T-helper 2 cell treated with Interferon-gamma antibody and Interleukin-4, amounts not matched to agents 100 ng/mL and 5 ng/mL, for 36 hours (primary cell): ENCODE results near the gene TPRN. TPM values are rescaled to one million over a fixed set of nuclear protein-coding genes. Genes with fewer than 3 reads are reported as not detected.

ENCODE experiments used
- intact Hi-C: fragments of 100-400 bp; cut with micrococcal nuclease; formaldehyde crosslinking; loops from one replicate; pipeline ENCODE4 v1.15.1; 2023
- total RNA-seq: library from RNA; stranded (reverse); gene quantifications from 2 replicates; pipeline ENCODE4 v1.2.3, GENCODE V29; 2022

The TPRN gene
- total RNA-seq, 1 donor from 2014 or later: 10.9 TPM

DNA sequence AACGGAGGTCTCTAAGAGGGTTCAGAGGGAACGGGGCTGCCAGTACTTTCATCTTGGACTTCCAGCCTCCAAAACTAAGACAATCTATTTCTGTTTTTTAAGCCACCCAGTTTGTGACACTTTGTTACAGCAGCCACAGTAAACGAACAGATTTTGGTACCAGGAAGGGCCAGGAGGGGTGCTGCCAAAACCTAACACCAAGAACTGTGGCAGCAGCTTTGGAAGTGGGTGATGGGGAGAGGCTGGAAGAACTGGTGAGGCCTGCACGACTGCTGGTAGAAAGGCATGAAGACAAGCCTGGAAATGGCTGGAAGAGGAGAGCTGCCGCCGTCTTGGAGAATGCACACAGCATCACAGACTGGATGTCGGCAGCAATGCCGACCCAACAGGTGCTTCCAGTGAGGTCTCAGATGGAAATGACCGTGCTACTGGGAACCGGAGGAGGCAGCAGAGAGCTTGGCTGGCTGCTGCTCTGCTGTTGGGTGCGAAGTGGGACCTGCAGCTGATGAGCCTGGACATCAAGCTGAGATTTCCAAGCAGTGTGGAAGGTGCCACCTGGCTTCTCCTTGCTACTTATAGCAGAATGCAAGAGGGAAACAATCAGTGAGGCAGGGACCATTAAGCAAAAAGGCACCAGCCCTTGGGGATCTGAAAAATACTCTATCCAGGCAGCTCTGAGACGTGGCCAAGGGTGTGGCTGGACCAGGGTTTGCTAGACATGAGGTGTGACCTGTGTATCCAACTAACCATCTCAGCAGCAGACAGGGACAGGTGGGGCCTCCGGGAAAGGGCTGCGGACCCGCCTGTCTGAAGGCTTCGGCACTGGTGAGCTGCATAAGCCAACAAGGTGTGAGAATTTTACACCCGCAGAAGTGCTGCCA is 24.0 kb downstream of the TPRN start:
- intact Hi-C loops: no loop called here

DNA sequence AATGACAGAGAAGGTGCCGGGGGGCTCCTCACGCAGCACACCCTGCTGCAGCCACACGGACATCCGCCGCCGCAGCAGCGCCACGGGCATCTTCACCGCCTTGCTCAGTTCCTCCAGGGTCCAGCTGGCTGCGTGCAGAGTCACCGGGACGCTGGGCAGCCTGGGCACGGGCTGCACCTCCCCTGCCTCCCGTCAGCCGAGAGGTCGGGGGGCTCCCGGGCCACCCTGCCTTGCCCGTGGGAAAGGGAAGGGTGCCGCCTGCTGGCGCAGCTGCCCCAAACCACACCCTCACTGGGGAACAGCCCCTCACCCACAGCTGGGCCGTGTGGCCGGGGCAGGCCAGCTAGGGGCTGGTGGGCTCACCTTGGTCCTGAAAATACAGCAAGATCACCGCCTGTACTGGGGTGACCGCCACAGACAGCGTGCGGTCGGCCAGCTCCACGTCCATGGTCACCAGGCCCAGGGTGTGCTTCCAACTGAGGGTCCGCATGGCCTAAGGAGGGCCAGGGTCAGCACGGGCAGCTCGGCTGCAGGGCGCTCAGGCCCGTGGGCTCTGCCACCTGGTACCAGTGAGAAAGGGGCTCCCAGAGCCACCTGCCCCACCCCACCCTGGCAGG is 25.1 kb downstream of the TPRN start:
- intact Hi-C loops: no loop called here

DNA sequence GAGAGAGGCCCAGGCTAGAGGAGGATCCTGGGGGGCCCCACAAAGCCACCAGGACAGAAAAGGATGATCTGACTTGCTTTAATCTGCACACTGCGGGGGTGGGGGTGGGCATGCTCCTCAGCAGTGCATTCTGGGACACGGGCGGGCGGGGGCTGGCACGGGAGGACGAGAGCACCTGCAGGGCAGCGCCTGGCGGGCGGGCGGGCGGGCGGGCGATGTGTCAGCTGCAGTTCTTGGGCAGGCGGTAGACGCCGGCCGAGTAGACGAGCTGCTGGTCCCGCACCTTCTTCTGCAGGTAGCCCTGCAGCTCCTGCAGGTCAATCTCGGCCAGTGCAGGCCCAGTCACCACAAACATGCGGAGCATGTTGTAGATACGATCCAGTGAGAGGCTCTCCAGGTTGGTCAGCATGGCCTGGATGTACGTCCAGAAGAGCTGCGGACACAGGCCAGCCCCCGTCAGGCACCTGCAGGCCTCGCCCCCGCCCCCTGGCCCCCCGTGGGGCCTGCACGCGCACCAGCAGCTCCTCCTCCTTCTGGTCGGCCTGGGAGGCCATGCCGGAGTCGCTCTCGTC is 25.7 kb downstream of the TPRN start:
- intact Hi-C loops: no loop called here

DNA sequence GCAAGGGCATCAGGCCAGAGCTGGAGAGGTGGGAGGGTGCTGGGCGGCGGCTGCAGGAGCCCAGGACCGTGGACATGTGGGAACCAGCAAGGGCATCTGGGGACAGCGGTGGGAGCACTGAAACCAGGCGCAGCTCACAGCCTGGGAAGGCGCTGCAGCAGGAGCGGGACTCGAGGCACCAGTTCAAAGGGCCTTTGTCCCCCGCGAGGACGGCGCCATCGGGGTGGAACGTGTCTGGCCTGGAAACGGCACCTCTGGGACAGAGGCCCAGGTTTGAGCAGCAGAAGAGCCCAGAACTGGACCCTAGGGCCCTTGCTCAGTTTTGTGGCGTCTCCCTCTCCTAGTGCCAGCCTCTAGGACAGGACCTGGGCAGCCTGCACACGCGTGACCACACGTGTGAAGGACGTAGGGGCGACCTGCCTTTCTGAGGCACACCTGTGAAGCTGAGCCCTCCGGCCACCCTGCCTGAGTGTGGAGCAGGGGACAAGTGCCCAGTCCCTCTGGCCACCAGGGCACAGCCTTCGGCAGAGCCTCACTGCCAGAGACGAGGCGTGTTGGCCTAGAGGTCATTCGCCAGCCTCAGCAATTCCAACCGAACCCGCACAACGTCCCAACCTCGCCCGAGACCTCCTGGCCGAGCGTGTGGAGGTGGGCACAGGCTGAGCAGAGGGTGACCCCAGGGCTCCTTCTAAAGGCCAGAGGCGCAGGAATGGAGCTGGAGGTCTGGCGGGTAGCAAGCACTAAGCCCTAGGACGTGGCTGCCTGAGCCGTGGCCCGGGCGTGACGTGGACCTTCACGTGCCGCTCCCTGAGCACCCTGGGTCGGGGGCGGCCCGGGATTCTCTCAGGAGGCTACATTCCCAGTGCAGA is 26.5 kb downstream of the TPRN start:
- intact Hi-C loops: no loop called here

DNA sequence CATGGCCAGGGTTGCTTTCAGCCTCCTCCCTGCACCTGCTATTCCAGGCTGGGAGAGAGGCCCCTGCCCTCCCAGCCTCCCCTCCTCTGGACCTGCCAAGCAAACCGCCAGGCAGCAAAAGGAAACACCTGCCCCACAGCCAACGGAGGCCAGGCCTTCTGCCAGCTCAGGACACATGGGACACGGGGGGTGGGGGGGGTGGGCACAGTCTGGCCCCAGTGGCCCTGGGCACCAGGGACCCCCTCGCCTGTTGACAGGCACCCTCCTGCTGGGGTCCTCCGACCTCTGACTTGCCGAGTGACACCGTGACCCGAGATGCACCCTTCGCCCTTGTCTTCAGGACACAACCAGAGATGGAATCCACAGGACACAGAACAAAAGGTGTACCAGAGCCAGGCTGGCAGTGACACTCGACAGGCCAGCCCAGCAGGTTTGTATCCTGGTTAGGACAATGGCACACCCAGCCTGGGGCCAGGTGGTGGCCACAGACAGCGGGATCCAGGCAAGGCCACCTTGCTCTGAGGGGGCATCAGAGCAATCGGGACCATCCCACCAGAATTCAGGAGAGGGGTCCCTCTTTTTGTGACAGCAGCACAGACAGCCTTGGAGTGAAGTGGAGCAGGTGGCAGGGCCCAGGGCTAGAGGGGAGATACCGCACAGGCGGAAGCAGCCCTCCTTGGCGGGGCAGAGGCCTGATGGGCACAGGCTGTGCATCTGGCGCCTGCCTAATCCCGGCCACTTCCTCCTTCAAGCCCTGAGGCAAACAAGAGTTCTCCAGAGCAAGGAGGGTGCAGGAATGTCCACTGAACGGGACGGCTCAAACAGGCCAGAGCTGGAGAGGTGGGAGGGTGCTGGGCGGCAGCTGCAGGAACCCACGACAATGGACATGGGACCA is 27.4 kb downstream of the TPRN start:
- intact Hi-C loops: no loop called here

DNA sequence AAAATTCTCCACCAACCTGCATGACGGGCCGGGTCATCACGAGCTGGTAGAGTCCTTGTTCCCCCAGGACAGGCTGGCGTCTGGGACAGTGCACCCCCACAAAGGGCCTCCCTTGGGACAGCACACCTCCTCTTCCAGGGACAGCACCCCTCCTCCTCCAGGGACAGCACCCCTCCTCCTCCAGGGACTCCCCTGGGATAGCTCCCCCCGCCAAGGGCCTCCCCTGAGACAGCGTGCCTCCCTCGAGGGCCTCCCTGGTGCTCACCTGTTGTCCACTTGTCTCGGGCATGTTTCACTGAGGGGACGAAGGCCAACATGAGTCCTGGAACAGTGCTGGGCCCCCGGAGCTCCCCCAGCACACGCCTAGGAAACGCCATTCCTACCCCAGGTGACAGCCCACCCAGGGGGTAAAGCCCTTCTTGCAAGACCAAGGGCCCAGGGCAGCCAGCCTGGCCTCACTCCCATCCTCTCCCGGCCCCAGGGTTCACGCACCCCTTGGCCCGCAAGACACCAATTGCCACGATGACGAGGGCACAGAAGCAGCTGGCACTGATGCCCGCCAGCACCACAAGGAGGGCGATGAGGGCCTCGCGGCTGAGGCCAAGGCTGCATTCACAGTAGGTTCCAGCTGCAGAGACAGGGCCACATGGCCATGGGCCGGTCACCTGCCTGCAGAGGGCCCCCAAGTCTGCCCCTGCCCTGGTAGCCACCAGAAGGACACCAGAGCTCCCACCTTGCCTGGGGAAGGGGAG is 29.2 kb downstream of the TPRN start:
- intact Hi-C loops: no loop called here

DNA sequence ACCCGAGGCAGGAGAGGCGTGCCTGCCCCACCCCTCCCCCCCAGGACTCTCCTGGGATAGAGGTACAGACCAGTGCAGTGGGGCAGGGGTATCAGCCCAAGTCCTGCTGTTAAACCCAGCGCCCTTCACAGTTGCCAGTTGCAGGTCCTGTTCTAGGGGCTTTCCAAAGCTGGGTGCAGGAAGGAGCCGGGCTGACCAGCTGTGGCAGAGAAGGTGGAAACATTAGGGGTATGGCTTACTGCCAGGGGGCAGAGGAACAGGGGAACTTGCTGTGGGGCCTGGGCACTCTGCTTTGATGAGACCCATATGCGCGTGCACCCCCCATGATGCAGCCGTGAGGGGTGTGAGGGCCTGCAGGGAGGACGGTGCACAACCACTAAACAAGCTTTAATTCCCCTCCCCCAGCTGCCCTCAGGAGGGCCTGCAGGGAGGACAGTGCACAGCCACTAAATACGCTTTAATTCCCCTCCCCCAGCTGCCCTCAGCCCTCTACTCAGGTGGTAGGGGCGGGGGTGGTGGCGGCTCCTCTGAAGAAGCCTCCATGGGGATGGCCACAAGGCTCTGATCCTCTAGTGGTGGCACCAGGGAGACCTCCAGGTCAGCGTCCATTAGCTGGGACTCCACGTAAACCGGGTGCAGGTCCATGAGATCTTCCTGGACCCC is 29.9 kb downstream of the TPRN start:
- intact Hi-C loops: no loop called here

DNA sequence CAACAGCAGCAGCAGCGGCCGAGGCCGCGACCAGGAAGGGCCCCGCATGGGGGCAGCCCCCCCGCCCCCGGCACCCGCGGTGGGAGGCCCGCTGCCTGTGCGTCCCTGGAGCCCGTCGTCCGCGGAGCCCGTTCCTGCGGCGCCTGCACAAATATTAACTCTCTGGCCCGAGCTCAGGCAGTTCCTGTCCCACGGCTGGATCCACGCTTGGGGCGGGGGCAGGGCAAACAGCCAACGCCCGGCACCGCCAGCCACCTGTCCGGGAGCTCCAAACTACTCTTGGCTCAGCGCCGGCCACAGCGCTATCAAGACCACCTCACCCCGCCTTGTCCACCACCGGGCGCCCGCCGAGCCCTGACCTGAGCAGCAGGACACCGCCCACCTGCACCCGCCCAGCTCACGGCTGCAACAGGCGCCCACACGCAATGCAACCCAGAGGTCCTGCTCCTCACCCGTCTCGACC is 30.6 kb downstream of the TPRN start, which contains the start of gene LRRC26:
Gene LRRC26 (minus strand): TSS at position 156 of the 463 bp plus-strand sequence. CDS start 108 bp downstream, at position 48.
- intact Hi-C loops: no loop called here

DNA sequence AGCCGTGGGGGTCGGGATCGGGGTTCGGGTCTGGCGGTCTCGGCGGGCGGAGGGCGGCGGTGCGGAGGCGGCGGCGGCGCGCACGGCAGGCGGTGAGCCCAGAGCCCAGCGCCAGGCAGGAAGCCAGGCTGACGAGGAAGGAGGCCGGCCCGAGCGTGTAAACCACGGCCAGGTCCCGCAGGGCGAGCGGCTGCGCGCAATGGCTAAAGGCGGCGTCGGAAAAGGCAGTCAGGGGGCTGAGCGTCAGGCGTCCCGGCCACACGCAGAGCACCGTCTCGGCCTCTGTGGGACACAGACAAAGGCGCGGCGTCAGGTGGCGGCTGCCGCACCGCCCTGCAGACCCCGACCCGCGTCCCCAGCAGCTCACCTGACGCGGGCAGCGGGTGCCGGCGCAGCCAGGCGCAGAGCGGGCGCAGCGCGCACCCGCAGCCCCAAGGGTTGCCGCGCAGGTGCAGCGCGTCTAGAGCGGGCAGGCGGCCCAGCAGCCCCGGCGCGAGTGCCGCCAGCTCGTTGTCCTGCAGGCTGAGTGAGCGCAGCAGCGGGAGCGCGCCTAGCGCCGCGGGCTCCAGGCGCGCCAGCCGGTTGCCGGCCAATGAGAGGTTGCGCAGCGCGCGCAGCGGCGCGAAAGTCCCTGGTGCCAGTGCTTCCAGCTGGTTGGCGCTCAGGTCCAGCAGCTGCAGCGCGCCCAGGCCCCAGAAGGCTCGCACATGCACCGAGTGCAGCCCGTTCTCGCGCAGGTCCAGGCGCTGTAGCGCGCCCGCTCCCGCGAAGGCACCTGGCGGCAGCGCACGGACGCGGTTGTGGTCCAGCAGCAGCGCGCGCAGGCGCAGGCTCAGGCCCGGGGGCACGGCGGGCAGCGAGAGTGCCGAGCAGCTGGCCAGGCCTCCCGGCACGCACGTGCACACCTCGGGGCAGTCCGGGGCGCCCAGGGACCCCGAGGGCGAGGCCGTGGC is 31.4 kb downstream of the TPRN start:
- intact Hi-C loops: no loop called here

DNA sequence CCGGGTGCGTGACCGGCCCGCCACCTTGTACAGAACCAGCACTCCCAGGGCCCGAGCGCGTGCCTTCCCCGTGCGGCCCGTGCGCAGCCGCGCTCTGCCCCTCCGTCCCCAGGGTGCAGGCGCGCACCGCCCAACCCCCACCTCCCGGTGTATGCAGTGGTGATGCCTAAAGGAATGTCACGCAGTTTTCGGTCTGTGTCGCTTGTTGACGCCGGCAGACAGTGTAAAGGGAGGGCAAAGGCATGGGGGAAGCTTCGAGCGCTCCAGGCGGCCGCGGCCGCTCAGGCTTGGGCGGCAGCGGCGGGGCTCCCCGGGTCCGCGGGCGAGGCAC is 32.0 kb downstream of the TPRN start:
- intact Hi-C loops: no loop called here

DNA sequence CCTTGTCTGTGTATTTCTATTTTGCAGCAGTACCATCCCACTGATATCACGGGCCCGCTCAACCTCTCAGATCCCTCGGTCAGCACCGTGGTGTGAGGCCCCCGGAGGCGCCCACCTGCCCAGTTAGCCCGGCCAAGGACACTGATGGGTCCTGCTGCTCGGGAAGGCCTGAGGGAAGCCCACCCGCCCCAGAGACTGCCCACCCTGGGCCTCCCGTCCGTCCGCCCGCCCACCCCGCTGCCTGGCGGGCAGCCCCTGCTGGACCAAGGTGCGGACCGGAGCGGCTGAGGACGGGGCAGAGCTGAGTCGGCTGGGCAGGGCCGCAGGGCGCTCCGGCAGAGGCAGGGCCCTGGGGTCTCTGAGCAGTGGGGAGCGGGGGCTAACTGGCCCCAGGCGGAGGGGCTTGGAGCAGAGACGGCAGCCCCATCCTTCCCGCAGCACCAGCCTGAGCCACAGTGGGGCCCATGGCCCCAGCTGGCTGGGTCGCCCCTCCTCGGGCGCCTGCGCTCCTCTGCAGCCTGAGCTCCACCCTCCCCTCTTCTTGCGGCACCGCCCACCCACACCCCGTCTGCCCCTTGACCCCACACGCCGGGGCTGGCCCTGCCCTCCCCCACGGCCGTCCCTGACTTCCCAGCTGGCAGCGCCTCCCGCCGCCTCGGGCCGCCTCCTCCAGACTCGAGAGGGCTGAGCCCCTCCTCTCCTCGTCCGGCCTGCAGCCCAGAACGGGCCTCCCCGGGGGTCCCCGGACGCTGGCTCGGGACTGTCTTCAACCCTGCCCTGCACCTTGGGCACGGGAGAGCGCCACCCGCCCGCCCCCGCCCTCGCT is 32.6 kb downstream of the TPRN start:
- intact Hi-C loops: no loop called here

DNA sequence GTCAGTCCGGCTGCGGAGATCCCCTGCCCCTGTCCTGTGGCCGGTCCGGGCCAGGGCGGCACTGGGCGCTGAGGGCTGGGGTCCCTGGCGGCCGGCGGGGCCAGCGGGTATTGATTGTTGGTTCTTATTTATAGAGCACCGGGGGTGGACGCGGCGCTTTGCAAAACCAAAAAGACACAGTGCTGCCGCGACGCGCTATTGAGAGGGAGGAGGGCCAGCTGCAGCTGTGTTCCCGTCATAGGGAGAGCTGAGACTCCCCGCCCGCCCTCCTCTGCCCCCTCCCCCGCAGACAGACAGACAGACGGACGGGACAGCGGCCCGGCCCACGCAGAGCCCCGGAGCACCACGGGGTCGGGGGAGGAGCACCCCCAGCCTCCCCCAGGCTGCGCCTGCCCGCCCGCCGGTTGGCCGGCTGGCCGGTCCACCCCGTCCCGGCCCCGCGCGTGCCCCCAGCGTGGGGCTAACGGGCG is 33.2 kb downstream of the TPRN start:
- intact Hi-C loops: no loop called here

DNA sequence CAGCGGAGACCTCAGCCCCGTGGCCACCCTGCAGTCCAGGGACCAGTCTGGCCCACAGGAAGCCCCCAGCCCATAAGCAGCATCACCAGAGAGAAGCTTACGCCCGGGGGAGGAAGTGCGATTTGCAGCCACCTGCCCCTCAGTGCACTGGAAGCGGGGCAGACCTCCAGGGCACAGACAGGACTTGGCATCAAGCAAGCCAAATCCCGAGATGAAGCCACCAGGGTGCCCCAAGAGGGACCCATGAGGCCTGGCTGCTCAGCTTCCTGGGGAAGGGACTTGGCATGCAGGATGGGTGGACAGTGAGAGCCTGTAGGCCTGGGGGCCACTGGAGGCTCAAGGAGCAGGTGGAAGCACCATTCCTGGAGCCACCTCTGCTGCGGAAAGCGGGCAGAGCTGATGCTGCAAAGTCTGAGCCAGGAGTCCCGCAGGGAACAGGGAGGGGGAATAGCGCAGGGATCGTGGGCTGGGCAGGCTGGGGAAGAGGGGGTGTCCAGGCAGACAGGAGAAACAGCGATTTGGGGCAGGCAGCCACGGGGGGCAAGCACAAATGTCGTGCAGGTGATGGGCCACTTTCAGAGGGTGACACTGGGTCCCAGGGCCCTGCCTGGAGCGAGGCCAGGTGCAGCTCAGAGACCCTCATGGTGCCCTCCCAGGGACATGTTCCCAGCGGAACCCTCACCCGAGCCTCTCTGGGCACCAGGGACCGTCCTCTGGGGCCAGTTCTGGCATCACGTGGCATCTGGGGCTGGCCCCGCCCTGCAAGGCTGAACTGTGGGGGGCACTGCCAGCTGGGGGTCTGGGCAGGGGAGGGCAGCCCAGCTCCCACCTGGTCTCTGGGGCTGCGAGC is 33.9 kb downstream of the TPRN start:
- intact Hi-C loops: no loop called here

DNA sequence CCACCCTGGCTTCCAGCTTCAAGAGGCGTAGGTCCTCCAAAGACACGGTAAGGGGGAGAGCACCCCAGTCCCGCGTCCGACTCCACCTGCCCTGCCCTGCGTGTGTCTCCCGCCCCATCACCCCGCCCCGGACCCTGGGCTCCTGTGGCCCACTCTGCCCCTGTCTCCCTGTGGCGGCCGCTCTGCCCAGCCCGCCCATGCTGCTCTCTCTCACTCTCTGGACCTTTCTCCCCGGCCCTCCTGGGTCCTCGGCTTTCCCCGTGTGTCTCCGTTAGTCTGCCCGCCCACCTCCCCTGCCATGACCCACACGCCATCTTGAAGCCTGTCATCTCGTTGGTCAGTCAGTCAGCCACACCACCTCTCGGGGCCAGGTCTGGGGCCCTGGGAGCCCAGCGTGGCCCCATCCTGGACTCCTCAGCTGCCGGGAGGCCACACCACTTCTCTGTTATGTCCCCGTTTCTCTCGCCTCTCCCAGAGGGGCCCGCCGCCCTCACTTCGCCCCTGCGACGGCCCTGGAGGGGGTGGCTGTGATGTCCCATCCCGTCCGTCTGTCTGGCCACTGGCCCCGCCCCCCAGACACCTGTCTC is 35.2 kb downstream of the TPRN start:
- intact Hi-C loops: no loop called here

DNA sequence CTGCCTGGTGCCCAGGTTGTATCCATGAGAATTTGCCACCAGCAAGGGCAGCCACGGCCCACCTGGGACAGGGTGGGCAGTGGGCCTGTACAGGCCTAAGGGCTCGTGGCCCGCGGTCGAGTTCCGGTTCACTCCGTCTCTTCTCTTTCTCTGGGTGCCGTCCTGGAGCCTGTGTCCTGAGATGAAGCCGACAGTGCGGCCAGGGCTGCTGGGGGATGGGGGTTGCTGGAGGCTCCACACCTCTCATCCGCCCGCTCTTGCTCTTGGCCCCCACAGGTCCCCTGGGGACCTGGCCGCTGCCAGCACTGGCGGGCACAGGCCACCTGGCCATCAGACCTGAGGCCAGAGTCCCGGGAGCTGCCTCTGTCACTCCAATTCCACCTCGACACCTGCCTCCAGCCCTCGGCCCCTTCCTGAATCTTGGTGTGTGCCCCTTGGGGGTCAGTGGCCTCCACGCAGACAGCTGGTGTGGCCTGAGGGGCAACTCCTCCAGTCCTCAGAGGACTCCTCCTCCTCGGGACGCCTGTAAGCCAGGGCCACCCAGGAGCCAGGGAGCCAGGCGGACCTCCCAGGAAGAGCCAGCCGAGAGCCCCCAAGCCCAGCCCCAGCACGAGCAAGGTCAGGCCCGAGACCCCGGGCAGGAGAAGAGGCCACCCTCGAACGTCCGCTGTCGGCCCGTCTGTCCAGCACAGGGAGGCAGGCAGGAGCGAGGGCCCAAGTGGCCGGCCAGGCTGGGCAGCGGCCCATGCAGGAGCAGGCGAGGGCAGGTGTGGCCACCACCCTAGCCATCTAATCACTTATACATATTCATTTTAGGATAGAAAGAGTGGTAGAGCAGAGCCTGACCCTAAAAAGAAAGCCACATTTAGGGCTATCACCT is 35.9 kb downstream of the TPRN start:
- intact Hi-C loops: no loop called here
